Cardiac septum (tissue), 1 donor: ENCODE data around the gene PTPRG. TPM values are rescaled to one million over a fixed set of nuclear protein-coding genes. Genes with fewer than 3 reads are reported as not detected.

Source experiments
- DNase-seq: peaks from one replicate; pipeline ENCODE4 v3.0.0-alpha.2; 2020; ENCODE audit warnings: low spot score
- intact Hi-C: fragments of 100-400 bp; cut with DNase I; formaldehyde crosslinking; loops from one replicate; pipeline ENCODE4 v1.14.0; 2022
- total RNA-seq: library from RNA; stranded (reverse); fragmentation: NEBNext Ultra II Directional; extraction: Animal tissue kit (Norgen Biotek cat#: 25700); gene quantifications from one replicate; pipeline ENCODE4 v1.2.1, GENCODE V29; 2021
- donor health status: DM: no; HTN: no; CAD: no.

Gene PTPRG
- total RNA-seq, 1 donor from 2014 or later = 34.3 TPM

- intact Hi-C loops = no loop called here
- no peak for DNase-seq
Measured at GRCh38 chr3:62065985-62066693, 504.8 kb downstream of the PTPRG start.

- DNase-seq = no peak
- intact Hi-C loops = no loop called here
Measured at GRCh38 chr3:62068337-62068736, 507.0 kb downstream of the PTPRG start.

GRCh38 chr3:62070891-62071290 is 509.5 kb downstream of the PTPRG start:
- intact Hi-C loops = no loop called here
- DNase-seq = no peak

GRCh38 chr3:62073038-62073437 is 511.7 kb downstream of the PTPRG start:
- DNase-seq = no peak
- intact Hi-C loops = no loop called here

GRCh38 chr3:62084558-62084957 is 523.2 kb downstream of the PTPRG start:
- intact Hi-C loops = no loop called here
- no peak for DNase-seq

- DNase-seq = no peak
- intact Hi-C loops = no loop called here
Measured at GRCh38 chr3:62088472-62089104, 527.2 kb downstream of the PTPRG start.

GRCh38 chr3:62090066-62090465 is 528.7 kb downstream of the PTPRG start:
- intact Hi-C loops = loop anchor here (2.0 kb wide), 1 partner anchor 71 kb away; no protein-coding TSS in a partner anchor
- DNase-seq = no peak

- intact Hi-C loops = loop anchor here (2.0 kb wide), 1 partner anchor 70 kb away; no protein-coding TSS in a partner anchor
- no peak for DNase-seq
Measured at GRCh38 chr3:62090519-62090918, 529.1 kb downstream of the PTPRG start.

GRCh38 chr3:62093025-62093424 is 531.7 kb downstream of the PTPRG start:
- no peak for DNase-seq
- intact Hi-C loops = no loop called here

GRCh38 chr3:62094461-62094860 is 533.1 kb downstream of the PTPRG start:
- intact Hi-C loops = no loop called here
- DNase-seq = no peak

GRCh38 chr3:62095080-62095479 is 533.7 kb downstream of the PTPRG start:
- DNase-seq = no peak
- intact Hi-C loops = no loop called here

- intact Hi-C loops = no loop called here
- DNase-seq = no peak
Measured at GRCh38 chr3:62095756-62096155, 534.4 kb downstream of the PTPRG start.

GRCh38 chr3:62096521-62096920 is 535.1 kb downstream of the PTPRG start:
- intact Hi-C loops = no loop called here
- DNase-seq = no peak

GRCh38 chr3:62097121-62097520 is 535.8 kb downstream of the PTPRG start:
- intact Hi-C loops = no loop called here
- DNase-seq = no peak

GRCh38 chr3:62098646-62099365 is 537.4 kb downstream of the PTPRG start:
- no peak for DNase-seq
- intact Hi-C loops = no loop called here

GRCh38 chr3:62100282-62100989 is 539.1 kb downstream of the PTPRG start:
- intact Hi-C loops = no loop called here

GRCh38 chr3:62101488-62101887 is 540.1 kb downstream of the PTPRG start:
- no peak for DNase-seq
- intact Hi-C loops = no loop called here

More at GRCh38 chr3:62100282-62100989, 539.1 kb downstream of the PTPRG start:
- DNase-seq = no peak

GRCh38 chr3:62103531-62103930 is 542.2 kb downstream of the PTPRG start:
- intact Hi-C loops = no loop called here
- no peak for DNase-seq

GRCh38 chr3:62109534-62109933 is 548.2 kb downstream of the PTPRG start:
- no peak for DNase-seq
- intact Hi-C loops = no loop called here
